GM23248 (cell line): ENCODE data around the gene OR5K2.

Source experiments
- EZH2 ChIP-seq: fragments of 200-600 bp; sonication (generic); IDR thresholded peaks from 2 replicates; pipeline ENCODE4 v1.6.1; 2018; ENCODE audit warnings: antibody characterized with exemption, mild to moderate bottlenecking; ENCODE audit not compliant: insufficient read depth, poor library complexity, severe bottlenecking
- EZH2phosphoT487 ChIP-seq: fragments of 200-600 bp; sonication (generic); IDR thresholded peaks from 2 replicates; pipeline ENCODE4 v1.6.1; 2018; ENCODE audit warnings: antibody characterized with exemption, moderate library complexity, mild to moderate bottlenecking, low read depth; ENCODE audit not compliant: insufficient read depth

GRCh38 chr3:98525494-98525893, 28.0 kb downstream of the OR5K2 start:
- no peak for TF ChIP-seq EZH2
- TF ChIP-seq EZH2phosphoT487, result no peak
